NOMO-1 (cell line): Measurements from ENCODE around the gene CAMTA1.

Source experiments
- DNase-seq, 2 experiments: peaks; one replicate each; lab custom pipeline; 2025; ENCODE audit not compliant: unreplicated experiment in 2 of 2; lab: John Stamatoyannopoulos, UW

The CAMTA1 gene

DNA sequence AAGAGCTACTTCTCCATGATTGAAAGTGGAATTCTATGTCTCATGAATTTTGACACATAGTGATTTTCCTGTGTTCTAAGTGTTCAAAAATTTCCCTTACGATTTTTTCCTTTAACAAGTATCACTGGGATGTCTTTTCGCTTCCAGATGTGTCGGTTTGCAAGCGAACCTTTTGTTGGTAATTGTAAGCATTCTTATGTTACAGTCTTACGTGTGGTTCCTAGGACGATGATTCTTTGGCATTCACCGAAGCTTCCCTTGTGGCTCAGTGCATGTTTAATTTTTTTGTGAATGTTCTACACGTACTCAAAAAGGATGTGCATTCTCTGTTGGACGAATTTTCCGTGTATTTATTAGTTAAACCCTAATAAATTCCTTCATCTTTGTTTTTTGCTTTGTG is 211.6 kb downstream of the CAMTA1 start:
- DNase-seq: no peak

DNA sequence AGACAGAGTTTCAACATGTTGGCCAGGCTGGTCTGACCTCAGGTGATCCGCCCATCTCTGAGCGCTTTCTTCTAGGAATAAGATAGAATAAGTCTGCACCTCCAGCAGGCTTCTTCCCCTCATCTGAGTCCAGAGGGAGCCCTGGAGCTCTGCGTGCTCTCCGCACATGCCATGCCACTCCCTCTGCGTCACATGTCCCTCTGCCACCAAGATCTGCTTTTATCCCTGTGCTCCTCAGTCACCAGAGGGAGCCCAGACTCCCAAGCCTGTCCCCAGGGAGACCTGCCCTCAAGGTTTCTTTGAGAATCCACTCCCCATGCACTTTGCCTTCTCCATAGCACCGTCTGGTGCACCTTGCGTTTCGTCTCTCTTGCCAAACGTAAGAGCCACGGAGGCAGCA is 213.0 kb downstream of the CAMTA1 start:
- DNase-seq: no peak

- no peak for DNase-seq
These were observed 214.6 kb downstream of the CAMTA1 start for GRCh38 chr1:6999826-7000225.

GRCh38 chr1:7000720-7001119 is 215.5 kb downstream of the CAMTA1 start:
- no peak for DNase-seq

GRCh38 chr1:7002728-7003127 is 217.5 kb downstream of the CAMTA1 start:
- no peak for DNase-seq

GRCh38 chr1:7003676-7004075 is 218.4 kb downstream of the CAMTA1 start:
- no peak for DNase-seq

DNA sequence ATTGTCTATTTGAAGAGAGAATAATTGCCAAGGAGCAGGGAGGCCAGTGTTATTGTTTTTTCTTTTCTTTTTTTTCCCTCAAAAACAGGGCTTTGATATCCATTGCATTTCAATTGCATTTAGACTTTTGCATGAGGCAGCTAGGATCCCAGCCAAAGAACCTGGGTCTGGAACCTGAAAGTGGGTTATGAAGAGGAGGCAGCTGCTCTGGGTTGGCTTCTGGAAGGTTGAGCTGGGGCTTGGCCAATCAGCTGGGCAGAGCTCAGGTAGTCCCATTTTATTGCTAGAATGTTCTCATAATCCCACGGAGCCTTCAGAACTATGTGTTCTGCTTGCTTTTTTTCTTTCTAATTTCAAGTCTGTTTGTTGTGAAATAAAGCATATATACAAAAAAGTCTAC is 218.9 kb downstream of the CAMTA1 start:
- no peak for DNase-seq

- no peak for DNase-seq
These were observed 220.5 kb downstream of the CAMTA1 start for GRCh38 chr1:7005762-7006161.

DNA sequence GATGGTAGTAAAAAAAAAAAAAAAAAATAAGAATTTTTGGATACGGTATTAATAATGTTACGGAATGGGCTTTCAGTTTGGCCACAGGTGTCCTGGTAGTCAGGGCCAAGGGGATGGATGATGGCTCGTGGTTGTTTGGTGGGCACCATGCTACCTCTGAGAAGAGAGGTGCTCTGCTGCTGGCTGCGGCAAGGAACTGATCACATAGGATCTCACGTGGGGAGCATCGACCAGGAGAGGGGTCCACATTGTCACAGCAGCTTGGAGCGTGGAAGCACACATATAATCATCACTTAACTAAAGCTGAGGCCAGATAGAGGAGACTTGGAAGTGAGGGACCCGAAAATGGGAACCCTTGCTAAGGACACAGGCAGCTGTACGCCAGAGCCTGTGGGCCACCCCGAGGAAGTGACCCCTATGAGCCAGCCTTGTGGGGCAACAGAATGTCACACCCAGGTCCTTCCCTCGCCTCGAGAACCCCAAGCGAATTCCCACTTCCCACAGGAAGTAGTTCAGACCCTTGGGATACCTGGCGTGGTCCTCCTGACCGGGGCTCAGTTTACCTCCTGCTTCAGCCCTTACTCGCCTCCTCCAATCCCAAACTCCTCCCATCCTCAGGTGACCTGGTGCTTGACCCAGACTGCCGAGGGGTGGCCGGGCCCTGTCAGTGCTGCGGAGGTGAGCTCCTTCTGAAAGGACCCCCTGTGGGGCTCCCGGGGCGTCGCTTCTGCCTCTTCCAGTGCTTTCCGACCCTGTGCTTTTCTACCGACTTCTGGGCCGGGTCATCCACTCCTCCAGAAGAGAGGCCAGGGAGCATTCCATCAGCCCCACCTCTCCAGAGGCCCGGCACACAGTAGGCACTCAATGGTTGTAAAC is 222.0 kb downstream of the CAMTA1 start:
- no peak for DNase-seq

DNA sequence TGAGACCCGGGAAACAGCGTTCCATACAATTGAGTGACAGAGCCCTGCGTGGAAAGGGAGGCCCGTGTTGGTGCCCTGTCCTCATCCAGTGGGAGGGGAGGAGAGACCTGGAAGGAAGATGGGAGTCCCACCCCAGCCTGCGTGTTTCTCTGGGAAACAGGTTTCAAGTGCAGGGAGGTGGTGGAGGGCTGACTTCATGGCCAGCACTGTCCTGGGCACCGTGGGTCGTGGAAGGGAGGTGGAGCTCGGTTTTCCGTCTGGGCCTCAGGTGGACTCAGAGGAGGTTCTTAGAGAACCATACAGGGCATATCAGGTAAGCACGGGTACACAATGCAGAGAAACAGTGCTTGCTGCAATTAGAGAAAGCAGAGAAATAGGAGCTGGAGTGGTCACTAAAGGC is 222.6 kb downstream of the CAMTA1 start:
- DNase-seq: no peak

DNA sequence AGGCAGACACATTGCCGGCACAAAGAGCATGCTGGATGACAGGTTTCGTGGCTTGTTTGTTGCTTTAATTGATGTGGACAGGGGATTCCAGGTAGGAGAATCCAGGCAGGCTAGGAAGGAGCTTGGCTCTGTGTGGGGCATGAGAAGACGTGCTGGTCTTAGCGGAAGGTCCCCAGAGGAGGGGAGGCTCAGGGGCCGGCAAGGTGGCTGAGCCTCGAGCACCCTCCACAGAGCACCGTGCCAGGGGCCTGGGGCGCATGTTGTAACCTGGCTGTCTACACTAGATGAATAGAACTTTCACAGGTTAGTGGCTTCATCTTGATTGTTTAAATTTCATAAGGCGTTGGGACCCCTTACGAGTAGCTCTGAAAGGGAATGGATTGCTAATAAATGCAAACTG is 223.1 kb downstream of the CAMTA1 start:
- DNase-seq: no peak

- no peak for DNase-seq
These were observed 223.9 kb downstream of the CAMTA1 start for GRCh38 chr1:7008975-7009740.

GRCh38 chr1:7009741-7010525 is 224.7 kb downstream of the CAMTA1 start:
- no peak for DNase-seq

DNA sequence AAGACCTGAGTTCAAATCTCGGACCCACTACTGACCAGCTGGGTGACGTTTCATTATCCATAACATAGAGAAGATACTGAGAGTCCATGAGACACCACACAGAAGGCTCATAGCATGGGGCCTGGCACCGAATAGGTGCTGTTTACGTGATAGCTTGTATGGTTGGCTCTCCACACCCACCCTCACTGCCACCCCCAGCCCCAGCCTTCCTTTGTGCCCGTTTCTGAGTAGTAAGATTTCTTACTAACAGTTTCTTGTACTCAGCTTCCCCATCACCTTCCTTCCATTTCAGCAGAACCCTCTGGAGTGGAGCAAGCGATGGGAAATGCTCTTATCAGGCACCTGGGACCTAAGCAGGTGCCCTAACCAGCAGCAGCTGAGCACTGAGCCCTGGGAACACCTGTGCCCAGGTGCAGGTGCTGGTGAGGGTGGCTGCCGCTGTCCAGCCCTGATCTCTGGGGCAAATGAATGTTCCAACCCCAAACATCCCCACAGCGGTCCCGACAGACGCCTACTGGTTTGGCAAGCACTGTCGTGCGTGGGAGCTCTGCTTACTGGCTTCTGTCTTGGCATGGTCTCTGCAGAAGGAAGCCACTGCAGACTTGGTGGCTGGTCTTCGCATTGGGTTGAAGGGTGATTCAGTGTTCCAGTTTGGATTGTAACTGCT is 225.4 kb downstream of the CAMTA1 start:
- DNase-seq: no peak

GRCh38 chr1:7011826-7012225 is 226.6 kb downstream of the CAMTA1 start:
- DNase-seq: no peak

GRCh38 chr1:7012461-7012924 is 227.2 kb downstream of the CAMTA1 start:
- no peak for DNase-seq

GRCh38 chr1:7013833-7014639 is 228.8 kb downstream of the CAMTA1 start:
- no peak for DNase-seq

GRCh38 chr1:7014640-7014930 is 229.3 kb downstream of the CAMTA1 start:
- DNase-seq: no peak

DNA sequence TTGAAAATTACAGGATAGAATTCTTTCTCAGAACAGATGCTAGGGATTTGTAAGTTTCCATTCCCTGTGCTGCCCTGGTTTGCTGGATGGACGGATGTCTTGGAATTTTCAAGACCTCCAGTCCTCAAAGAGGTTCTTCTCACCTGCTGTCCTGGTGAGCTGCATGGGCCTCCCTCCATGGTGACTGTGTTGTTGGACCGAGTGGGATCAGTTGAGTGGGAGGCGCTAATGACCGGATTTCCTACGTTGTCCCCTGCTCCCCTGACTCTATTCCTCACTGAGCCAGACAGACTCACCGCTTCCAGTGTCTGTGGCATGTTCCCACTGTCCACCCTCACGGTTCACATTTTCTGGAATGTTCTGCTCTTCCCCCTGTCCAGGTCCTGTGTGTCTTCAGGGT is 229.8 kb downstream of the CAMTA1 start:
- DNase-seq: no peak

DNA sequence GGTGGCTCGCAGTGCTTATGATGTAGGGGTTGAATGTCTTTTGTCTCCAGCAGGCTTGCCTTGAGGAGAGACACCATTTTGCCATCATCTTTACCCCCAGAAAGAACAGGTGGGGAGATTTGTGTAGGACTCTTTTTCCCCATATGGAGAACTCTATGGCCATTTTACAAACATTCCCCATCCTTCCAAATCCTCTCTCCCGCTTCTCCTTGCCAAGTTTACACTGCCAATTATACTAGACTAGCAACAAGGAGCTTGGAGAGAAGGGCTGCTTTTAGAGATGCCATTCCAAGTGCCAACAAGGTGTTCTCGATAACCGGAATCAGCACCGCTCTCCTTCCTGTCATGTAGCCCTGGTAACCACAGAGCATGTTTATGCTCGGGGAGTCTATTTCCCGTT is 233.1 kb downstream of the CAMTA1 start:
- no peak for DNase-seq
